HL-60 (cell line): Measurements from ENCODE around the gene LAMA2.

Experiments used
- DNase-seq, 2 experiments: peaks; one replicate each; pipeline ENCODE4 v3.0.0-alpha.2; 2010 to 2020; ENCODE audit warnings: low read depth in 1 of 2, low spot score in 1 of 2
- H3K27ac ChIP-seq: fragments of 250-450 bp; sonication (Bioruptor Pico); replicated peaks from 2 replicates; pipeline ENCODE4 v1.5.1; 2020; ENCODE audit warnings: mild to moderate bottlenecking, moderate library complexity
- H3K27me3 ChIP-seq: fragments of 250-450 bp; sonication (Bioruptor Pico); 2 replicates; pipeline ENCODE4 v1.5.1; 2021; ENCODE audit warnings: mild to moderate bottlenecking, moderate library complexity; ENCODE audit not compliant: insufficient read depth, poor library complexity, severe bottlenecking
- H3K4me3 ChIP-seq: replicated peaks from 2 replicates; pipeline ENCODE4 v1.5.1; 2011; ENCODE audit warnings: mild to moderate bottlenecking, control low read depth, low read length; ENCODE audit not compliant: insufficient read depth
- CTCF ChIP-seq: IDR thresholded peaks from one replicate; pipeline ENCODE4 v1.5.1; 2011; ENCODE audit warnings: low read length, control low read depth, inconsistent platforms; ENCODE audit not compliant: insufficient read depth
- GABPA ChIP-seq: IDR thresholded peaks from 2 replicates; pipeline ENCODE4 v1.6.1; 2012; ENCODE audit warnings: low read depth
- POLR2AphosphoS5 ChIP-seq: IDR thresholded peaks from 2 replicates; pipeline ENCODE4 v1.6.1; 2012; ENCODE audit warnings: low read depth
- REST ChIP-seq: IDR thresholded peaks from 2 replicates; pipeline ENCODE4 v1.6.1; 2012; ENCODE audit warnings: low read depth; ENCODE audit not compliant: insufficient replicate concordance
- SPI1 ChIP-seq: IDR thresholded peaks from 2 replicates; pipeline ENCODE4 v1.6.1; 2012; ENCODE audit warnings: low read depth, mild to moderate bottlenecking, borderline replicate concordance

Gene LAMA2

GRCh38 chr6:129476810-129477209 lies 593.9 kb downstream of the LAMA2 start:
- TF ChIP-seq CTCF (no peak), REST (no peak), SPI1 (no peak), POLR2AphosphoS5 (no peak), GABPA (no peak)
- Histone ChIP-seq H3K27ac (no peak overlapping the region), H3K4me3 (no peak overlapping the region), H3K27me3 (peaks cover 5% of the 10 kb centered on the region)
- no peak for DNase-seq

- DNase-seq = no peak
- TF ChIP-seq REST (no peak), GABPA (no peak), POLR2AphosphoS5 (no peak), SPI1 (no peak), CTCF (no peak)
Measured at GRCh38 chr6:129478379-129478778, 595.4 kb downstream of the LAMA2 start.

GRCh38 chr6:129481706-129482105 lies 598.8 kb downstream of the LAMA2 start:
- no peak overlapping the region for H3K27ac ChIP-seq
- TF ChIP-seq SPI1 (no peak), REST (no peak), POLR2AphosphoS5 (no peak), CTCF (no peak), GABPA (no peak)
- no peak for DNase-seq
- peaks cover 7% of the 10 kb centered on the region for H3K27me3 ChIP-seq
- H3K4me3 ChIP-seq = no peak overlapping the region

More at GRCh38 chr6:129478379-129478778, 595.4 kb downstream of the LAMA2 start:
- Histone ChIP-seq H3K4me3 (no peak overlapping the region), H3K27me3 (peaks cover 5% of the 10 kb centered on the region), H3K27ac (no peak overlapping the region)
